COR-L47 (cell line): ENCODE results near the gene LRRC3C.

ENCODE experiments used
- DNase-seq: peaks from one replicate; lab custom pipeline; 2025; lab: John Stamatoyannopoulos, UW

Gene LRRC3C

DNA sequence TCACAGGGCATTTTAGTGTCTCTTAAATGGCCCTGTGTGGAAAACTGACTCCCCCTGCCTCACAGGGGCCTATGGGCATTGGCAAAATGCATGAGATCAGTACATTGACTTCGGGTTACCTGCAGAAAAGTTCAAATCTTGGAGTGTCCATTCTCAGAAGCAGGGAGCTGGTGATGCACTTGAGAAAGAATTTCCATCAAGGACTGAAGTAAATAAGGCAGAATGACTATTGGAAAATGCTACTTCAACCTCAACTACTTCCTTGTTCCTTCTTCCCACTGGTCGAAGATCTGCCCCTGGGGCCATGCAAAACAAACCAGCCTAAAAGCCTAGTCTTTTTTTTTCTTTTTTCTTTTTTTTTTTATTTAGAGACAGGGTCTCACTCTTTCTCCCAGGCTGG is 21.5 kb downstream of the LRRC3C start:
- no peak for DNase-seq

DNA sequence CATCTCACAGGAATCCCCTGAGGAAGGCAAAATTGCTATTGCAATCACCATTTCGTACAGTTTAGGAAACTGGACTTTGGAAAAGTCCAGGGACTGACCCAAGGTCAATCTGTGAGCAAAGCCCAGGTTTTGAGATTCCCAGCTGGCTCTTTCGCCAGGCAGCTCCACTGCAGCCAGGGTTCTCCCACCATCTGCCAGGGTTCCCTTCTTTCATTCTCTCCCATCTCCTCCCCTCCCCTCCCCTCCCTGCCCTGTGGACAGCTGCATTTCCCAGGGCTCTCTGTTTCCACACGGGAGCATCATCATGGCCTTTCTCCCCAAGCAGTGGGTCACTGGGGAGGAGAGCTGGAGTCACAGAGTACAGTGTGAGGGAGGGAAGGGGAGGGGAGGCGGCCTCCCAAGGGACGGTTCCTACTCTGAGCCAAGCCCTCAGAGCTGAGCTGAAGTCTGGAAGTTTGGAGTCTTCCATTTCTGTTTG is 23.4 kb downstream of the LRRC3C start:
- DNase-seq, result no peak

DNA sequence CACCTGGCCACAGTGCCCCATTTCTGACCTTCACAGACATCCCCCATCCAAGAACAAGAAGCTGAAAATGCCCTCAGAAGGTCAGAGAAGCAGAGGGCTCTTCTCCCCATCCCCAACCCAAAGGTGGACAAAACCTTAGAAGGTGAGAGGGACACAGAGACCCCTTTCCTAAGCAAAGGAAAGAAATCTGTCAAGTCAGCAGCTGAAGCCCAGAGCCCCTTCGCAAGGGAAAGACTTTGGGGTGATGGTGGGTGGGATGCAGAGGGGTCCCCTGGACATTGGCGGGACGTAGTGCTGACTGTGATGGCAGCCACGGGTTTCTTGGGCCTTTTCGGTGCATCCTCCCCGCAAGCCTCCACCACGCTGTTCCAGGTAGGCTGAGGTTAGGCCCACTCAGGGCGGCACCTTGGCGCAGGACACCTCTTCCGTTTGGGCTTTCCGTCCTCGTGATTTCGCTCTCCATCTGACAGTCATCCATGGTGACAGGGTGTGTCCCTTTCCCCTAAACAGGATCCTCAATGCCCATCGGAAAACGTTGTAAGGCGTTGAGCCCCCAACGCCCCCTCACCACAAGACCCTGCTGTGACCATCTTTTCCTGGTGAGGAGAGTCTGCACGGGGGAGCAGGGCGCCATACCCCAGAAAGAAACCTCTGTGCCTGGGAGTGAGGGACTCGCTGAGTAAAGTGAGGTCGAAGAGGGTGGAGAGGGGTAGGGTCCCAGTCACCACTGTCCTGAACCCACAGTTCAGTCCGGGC is 24.6 kb downstream of the LRRC3C start:
- no peak for DNase-seq

DNA sequence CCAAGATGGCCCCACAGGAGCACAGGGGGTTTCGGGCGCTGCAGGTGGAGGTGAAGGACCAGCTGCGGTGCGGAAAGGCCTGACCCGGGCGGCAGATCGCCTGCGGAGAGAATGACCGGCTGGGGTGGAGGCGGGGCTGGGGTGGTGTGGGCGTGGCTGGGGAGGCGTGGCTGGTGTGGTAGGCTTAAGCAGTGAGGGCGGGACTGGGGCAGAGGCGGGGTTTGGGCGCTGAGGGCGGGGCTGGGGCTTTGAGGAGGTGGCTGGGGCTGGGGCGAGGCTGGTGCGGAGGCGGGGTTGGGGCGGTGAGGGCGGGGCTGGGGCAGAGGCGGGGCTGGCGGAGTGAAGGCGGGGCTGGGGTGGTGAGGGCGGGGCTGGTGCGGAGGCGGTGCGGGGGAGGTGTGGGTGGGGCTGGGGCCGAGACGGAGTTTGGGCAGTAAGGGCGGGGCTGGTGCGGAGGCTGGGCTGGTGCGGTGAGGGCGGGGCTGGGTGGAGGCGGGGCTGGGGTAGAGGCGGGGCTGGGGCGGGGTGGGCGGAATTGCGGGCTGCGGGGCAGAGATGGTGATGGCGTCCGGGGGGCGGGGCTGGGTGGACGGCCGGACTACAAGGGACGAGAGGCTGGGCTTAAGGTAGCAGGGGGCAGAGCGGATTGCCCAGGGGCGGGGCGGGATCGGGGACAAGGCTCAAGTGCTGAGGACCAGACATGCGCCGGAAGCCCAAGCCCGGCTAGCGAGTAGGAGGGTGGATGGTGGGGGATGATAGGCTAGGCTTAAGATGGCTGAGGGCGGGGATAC is 25.3 kb downstream of the LRRC3C start:
- peak; percentile 93 for DNase-seq

DNA sequence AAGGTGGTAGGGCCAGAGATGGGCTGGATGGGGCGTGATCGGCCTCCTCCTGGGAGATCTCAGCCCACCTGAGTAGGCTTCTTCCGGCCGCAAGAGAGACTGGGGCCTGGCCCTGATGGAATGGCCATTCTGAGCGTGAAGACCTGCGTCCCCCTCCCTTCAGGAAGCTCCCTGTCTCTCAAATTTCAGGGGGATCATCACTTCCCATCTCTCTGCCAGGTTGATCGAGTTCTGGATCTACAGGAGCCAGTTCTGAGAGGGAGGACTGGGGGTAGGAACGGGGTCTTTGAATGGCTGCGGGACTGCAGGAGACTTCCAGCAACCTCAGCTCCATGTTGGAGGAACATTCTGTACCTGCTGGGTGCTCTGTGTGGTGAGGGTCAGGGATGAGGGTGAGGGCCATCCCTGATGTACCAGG is 25.9 kb downstream of the LRRC3C start:
- DNase-seq, result no peak

DNA sequence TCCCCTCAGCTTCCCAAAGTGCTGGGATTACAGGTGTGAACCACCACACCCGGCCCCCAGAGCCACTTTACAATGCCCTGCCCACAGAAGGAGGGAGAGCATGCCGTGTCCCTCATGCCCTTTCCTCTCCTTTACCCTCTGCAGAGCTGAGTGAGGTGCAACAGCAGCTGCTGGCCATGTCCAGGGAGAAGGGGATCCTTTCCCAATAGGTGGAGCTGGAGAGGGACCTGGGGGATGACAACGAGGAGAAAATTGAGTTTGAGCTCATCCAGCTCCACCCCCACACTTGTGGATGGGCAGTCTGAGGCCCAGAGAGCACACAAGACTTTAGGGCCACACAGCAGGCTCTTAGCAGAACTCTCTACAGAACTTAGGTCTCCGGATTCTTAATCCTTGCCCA is 27.3 kb downstream of the LRRC3C start:
- DNase-seq, result no peak

DNA sequence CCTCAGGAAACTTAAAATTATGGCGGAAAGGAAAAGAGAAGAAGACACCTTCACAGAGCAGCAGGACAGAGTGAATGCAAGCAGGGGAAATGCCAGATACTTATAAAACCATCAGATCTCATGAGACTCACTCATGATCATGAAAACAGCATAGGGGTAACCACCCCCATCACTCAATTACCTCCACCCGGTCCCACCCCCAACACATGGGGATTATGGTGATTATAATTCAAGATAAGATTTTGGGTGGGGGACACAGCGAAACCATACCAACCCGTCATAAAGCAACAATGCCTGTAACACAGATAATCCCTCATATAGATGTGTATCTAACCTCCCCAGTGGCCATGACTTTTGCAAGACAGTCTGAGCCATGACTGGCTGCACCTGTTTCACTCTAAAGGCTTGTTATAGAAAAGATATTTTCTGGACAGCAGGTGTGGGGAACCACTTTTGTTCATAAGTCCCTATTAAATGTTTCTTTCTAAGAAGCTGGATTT is 28.2 kb downstream of the LRRC3C start:
- no peak for DNase-seq

DNA sequence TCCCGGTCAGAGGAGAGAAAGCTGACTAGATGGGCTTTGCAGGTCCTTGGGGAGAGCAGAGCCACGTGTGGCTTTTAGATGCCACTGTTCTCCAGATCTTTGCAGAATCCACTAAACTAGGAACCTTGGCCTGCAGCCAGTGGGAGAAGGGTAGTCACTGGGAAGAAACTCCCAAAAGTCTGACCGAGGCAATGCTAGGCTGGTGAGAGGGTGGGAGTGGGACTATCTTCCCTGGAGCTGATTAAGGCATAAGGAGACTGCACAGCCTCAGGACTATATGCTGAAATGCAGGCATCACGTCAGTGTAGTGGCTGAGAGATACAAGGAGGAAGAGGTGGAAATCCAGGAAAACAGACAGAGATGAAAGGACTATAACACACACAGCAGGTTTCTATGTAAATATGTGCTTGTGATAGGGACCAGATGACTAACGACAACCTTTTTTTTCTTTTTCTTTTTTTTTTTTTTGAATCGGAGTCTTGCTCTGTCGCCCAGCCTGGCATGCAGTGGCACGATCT is 33.1 kb downstream of the LRRC3C start:
- no peak for DNase-seq

DNA sequence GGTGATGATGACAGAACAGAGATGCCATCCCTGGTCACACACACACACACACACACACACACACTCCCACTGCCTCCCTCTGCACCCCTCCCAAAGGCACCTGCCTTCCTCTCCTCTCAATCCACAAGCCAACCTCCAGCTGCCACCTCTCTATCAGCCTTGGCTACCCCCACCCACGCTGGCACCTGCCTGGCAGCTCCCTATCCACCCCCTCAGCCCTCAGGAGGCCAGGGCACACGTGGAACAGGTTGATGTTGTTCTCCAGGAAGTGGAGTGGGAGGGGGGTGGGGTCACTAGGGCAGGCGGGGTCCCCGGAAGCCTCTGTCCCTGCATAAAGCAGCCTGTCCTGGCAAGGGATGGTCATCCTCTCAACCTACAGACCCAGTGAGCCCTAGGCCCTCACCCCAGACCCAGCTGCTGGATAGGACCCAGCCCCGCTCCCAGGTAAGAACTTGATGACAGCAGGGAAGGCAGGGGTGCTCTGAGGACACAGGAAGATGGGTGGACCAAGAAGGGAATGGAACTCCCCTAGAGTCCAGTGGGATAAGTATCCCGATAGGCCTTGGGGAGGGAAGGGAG is 35.2 kb downstream of the LRRC3C start, which contains the start of gene GSDMA:
Gene GSDMA, plus strand, starts transcription at position 363 of the 579 bp plus-strand sequence. CDS start 2,684 bp downstream, outside the sequence.
- no peak for DNase-seq

DNA sequence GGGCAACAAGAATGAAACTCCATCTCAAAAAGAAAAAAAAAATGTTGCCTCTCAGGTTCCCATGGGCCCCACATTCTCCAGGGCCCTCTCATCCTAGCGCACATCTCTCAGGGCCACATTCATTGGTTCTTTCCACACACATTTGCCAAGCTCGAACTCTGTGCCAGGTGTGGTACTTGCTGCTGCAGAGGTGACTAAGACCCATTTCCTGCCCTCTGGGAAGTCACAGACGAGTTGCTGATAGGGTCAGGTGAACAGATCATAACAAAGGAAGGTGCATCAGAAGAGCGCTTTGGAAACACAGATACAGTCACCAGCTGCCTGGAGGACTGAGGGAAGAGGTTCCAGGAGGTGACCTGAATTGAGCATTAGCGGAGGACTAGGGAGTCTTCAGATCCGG is 36.3 kb downstream of the LRRC3C start:
- DNase-seq, result no peak

DNA sequence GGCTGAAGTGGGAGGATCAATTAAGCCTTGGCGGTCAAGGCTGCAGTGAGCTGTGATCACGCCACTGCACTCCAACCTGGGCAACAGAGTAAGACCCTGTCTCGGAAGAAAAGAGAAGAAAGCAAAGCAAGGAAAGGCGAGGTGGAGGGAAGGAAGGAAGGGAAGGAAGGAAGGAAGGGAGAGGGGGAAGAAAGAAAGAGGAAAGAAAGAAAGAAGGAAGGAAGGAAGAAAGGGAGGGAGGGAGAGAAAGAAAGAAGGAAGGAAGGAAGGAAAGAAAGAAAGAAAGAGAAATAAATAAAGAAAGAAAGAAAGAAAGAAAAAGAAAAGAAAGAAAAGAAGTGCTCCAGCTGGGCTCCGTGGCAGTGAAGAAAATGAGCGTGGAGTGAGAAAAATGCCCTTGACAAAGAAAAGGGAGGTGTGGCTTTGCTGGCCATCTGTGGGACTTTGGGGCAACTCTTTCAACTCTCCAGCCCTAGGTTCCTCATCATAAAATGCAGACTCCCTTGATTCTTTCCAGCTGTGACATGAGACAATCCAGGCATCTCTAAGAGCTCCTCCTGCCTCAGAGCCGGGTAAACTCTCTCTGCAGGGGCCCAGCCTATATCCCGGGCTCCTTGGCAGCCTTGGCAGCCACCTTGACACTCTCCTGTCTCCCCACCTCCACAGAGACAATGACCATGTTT is 37.6 kb downstream of the LRRC3C start:
- DNase-seq, result no peak

DNA sequence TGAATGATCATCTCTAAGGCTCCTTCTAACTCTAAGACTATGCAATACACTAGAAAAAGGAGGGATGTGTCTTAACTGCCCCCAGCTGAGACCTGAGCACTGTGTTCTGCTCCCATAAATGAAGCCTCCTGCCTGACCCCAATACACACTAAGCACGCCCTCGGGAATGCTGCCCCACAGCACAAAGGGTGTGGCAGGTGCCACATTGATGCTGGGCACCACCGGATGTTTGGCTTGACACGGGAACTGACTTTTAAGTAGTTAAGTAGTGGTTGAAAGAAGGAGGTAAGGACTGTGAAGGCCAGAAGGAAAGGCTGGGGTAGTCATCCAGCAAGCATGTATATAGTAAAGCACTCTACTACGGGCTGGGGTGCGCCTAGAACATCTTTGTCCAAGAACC is 39.2 kb downstream of the LRRC3C start:
- DNase-seq, result no peak

DNA sequence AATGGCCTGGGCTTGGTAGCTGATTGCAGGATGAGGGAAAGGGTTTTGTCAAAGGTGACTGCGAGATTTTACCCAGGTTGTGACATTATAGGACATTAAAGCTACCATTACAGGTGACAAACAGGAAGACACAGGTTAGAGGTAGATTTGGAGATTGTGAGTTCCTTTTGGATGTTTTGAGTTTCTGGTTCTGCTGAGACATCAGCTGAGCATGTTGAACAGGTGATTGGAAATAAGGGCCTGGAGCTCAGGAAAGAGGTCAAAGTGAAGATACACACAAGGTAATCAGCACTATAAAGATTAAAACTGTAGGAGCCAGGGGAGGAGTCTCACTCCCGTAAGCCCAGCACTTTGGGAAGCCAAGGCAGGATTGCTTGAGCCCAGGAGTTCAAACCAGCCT is 41.2 kb downstream of the LRRC3C start:
- no peak for DNase-seq

DNA sequence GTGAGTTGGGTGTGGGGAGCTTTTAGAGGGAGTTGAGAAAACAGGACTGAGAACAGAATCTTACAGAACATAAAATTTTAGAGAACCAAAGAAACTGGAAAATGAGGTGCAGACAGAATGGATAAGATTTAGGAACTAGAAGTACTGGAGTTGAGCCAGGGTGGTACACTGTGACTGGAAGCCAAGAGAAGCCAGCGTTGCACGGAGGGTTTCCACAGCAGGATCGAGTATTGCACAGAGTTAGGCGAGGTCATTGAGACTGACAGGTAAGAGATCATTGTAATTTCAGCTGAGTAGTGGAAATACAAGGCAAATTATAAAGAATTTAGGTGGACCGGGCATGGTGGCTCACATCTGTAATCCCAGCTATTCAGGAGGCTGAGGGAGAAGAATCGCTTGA is 41.8 kb downstream of the LRRC3C start:
- no peak for DNase-seq

DNA sequence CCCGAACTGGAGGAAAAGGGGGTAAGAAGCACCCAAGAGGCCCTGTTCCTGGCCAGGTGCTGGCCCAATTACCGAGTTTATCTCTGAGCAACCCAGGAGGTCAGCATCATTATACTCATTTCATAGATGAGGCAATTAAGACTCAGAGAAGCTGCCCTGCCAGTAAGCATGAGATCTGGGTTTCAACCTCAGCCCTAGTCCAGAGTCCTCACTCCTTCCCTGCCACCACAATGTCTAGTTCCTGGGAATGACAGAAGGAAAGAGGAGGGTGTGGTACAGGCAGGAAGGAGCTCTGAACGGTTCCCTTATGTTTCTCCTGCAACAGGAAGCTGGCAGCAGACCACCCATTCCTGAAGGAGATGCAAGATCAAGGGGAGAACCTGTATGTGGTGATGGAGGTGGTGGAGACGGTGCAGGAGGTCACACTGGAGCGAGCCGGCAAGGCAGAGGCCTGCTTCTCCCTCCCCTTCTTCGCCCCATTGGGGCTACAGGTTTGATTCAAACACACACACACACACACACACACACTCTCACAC is 42.7 kb downstream of the LRRC3C start:
- no peak for DNase-seq

DNA sequence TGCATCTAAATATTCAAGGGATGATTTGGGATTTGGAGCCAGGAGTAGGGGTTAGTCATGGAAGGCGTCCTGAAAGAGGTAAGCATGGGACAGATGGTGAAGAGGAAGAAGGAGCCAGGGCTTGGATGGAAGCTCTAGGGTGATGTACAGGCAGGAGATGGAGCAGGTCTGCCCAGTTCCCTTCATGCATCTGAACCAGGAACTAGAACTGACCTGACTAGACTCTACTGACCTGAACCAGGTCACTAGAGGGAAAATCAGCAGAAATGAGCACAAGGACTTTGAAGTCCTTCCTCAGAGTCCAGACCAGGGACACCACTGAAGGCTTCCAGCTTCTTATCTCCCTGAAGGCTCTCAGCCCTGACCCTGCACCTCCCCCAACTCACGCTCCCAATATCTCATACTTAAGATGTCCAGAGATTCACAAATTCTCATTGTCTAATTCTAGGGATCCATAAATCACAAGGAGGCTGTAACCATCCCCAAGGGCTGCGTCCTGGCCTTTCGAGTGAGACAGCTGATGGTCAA is 43.6 kb downstream of the LRRC3C start:
- DNase-seq, result no peak

DNA sequence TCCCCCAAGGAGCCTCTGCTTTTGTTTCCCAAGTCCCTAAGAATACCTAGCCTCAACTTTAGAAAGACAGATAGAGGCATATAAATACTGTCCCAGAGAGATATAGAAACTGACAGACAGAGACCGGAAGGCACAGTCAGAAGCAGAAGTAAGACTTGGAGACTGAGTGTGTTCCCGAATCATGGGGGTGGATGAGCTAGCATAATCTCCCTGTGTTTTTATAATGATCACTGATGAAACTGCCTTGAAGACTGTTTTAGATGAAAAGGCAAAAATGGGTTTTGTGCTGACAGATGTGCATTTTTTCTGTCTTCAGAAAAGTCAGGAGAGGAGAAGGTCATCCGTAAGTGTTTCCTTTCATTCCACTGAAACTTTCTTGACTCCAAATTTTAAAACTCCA is 44.7 kb downstream of the LRRC3C start:
- DNase-seq, result no peak

DNA sequence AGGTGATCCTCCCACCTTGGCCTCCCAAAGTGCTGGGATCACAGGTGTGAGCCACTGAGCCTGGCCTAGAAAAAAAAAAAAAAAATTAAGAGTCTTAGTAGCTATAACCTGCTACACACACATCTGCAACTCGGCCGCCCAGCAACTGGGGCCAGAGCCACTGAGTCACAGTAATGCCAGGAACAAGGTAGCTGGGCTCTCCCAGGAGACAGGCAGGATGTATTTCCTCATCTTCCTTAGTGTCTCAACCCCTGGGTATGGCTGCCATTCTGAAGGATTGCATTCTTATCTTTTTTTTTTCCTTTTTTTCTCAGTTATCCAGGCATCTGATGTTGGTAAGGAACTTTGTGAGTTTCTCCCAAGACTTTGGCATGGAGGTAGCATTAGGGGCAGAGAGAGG is 46.0 kb downstream of the LRRC3C start:
- DNase-seq, result no peak

DNA sequence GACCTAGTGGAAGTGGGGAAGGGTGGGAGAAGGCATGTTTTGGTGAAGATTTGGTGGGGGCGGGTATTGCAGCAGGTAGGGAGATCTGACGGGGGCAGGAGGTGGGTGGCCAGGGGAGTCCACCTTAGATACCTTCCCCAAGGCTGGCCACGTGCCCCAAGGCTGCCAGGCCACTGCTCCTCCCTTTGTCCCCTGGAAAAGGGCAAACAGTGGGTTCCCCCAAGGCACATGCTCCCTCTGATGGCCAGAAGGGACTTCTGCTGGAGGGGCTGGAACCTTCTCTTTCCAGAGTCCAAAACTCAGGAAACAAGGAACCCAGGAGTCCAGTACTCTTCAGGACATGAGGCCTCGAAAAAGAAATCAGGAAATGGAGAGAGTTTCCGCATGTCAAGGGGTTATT is 46.9 kb downstream of the LRRC3C start:
- no peak for DNase-seq

DNA sequence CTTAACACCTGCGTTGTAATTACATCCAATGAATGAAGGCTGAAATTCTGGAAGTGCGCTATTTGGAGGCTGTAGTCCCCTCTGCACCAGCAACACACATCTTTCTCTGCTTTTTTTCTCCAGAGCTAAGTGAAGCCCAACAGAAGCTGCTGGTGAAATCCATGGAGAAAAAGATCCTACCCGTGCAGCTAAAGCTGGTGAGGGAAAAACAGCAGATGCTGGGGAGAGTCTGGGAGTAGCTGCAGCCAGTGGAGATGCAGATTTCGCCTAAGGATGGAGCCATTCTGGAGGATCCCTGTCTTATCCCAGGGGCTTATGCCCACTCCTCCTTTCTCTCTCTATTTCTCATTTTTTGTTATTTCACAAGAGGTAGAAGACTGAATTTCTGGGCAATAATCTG is 48.3 kb downstream of the LRRC3C start:
- DNase-seq, result no peak

DNA sequence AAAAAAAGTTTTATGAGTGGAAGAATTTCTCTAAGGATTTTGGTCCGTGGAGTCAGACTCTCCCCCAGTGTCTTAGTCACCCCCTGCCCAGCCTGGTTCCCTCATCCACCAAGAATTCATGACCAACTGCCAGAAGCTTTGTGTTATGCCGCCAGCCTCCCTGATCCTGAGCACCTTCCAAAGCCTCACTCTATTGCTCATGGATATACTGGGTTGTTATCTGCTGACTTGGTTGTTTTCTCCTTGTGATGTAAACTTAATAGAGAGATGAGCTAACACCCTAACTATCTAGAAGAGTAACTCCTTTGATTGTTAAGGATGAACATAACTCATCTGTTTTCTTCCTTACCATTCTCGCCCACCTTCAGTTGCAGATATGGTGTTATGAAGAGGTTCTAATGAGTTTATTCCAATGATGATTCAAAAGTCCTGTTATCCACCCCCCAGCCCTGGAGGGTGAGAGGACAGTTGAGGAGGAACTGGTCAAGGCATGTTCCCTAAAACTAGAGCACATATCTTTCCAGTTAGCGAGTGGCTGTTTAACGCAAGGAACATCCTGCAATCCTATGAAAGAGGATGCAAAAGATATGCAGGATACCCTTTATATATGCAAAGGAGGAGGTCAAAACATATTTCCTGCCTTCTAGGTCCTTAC is 51.6 kb downstream of the LRRC3C start:
- DNase-seq, result no peak
